ENCODE data around the gene AP3D1. TPM values are rescaled to one million over a fixed set of nuclear protein-coding genes. Genes with fewer than 3 reads are reported as not detected.

The AP3D1 gene
- total RNA-seq, 1 donor from 2014 or later: 115 TPM

DNA sequence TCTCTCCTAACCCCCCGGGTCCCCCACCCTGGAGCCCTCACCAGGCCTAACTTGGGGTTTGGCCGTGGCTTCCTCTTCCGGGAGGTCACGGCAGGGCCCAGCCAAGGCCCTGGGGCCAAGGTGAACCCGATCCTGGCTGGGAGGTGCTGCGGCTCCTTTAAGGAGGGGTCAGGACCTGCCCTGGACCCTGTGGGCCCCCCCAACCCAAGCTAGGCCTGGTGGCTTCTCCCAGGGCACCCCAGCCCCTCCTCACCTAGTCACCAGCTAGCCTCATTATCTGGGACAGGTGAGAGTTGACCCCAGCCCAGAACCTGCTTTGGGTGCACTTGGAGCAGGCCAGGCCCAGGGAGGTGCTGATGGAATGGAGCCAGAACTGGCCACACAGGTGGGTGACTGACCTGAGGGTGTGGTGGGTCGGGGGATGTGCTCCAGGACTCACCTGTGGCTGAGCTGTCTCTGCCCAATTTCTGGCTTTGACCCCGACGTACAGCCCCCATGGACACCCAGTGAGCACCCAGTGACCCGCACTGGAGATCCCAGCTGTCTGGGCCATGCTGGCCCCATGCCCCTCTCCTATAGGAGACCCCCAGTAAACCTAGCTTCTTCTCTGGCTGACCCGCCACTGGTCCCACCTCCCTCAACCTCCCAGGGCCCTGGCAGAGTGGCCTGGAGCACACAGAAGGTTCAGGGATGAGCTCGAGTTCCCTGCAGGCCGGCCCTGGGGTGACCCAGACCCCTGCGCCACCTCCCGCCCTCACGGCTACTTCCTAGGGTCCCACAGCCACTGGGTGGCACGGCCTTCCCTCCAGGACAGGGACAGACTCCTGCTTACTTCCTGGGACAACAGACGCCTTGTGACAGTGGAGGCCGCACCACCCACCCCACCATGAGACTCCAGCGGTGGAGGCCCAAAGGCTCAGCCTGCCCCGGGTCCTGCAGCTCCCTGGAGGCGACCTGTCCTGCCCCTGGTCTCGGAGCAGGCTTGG is 93.6 kb downstream of the AP3D1 start:
- no peak overlapping the region for H3K4me3 Mint-ChIP-seq
- H3K27ac Mint-ChIP-seq: peak overlapping the region; percentile 78
- DNase-seq (ENCODE audit: low spot score in 2 of 2, unreplicated experiment in 2 of 2): no peak
- H3K36me3 Mint-ChIP-seq: no peaks in the 10 kb centered on the region
- no peaks in the 10 kb centered on the region for H3K9me3 Mint-ChIP-seq
- no peak for TF ChIP-seq CTCF (IDR thresholded peaks at IDR 0.05; ENCODE audit: unreplicated experiment)
- peaks cover 44% of the 10 kb centered on the region for H3K4me1 Mint-ChIP-seq
- H3K27me3 Mint-ChIP-seq (ENCODE audit: low read depth): no peaks in the 10 kb centered on the region

GRCh38 chr19:2056837-2057192 is 94.6 kb downstream of the AP3D1 start:
- Mint-ChIP-seq H3K27ac (no peak overlapping the region), H3K4me1 (peaks cover 34% of the 10 kb centered on the region), H3K27me3 (ENCODE audit: low read depth) (no peaks in the 10 kb centered on the region), H3K36me3 (no peaks in the 10 kb centered on the region), H3K9me3 (no peaks in the 10 kb centered on the region), H3K4me3 (no peak overlapping the region)
- DNase-seq (ENCODE audit: low spot score in 2 of 2, unreplicated experiment in 2 of 2): no peak
- TF ChIP-seq CTCF (IDR thresholded peaks at IDR 0.05; ENCODE audit: unreplicated experiment): no peak

DNA sequence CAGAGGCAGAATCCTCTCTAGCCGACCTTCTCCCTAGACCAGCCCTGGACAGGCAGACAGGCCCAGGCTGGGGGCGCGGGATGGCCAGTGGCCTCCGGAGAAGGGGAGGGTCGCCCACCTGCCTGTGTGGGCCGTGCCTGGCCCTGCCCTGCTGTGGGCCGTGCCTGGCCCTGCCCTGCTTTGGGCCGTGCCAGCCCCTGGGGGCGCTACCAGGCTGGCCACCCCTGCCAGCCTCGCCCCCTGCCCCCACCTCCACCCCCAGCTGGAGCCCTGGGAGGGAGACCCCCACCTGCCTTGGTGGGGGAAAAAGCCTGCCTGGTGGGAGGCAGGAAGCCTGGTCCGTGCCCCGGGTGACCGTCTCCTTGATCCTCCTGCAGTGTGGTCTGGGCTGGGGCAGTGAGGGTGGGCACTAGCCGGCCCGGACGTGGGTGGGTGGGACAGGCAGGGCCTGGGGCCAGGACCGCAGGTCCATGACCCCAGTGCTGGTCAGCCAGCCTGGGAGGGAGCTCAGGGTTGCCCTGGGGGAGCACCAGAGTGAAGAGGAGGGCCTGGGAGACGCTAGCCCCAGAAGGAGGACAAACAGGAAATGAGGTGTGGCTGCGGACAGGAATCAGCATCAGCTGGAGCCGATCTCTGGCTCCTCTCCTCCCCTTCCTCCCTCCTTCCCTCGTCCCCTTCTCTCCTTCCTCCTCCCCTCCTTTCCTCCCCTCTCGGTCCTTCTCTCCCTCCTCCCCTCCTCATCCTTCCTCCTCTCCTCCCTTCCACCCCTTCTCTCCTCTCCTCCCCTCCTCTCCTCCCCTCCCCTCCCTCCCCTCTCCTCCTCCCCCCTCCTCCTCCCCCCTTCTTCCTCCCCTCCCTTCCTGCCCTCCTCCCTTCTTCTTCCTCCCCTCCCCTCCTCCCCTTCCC is 95.2 kb downstream of the AP3D1 start:
- Mint-ChIP-seq H3K27me3 (ENCODE audit: low read depth) (no peaks in the 10 kb centered on the region), H3K27ac (peak overlapping the region; percentile 91), H3K36me3 (no peaks in the 10 kb centered on the region), H3K4me3 (no peak overlapping the region), H3K4me1 (peaks cover 32% of the 10 kb centered on the region), H3K9me3 (no peaks in the 10 kb centered on the region)
- no peak for TF ChIP-seq CTCF (IDR thresholded peaks at IDR 0.05; ENCODE audit: unreplicated experiment)
- DNase-seq (ENCODE audit: low spot score in 2 of 2, unreplicated experiment in 2 of 2): no peak

- Mint-ChIP-seq H3K4me3 (no peak overlapping the region), H3K9me3 (no peaks in the 10 kb centered on the region), H3K27me3 (ENCODE audit: low read depth) (no peaks in the 10 kb centered on the region), H3K36me3 (no peaks in the 10 kb centered on the region), H3K4me1 (peaks cover 23% of the 10 kb centered on the region), H3K27ac (peak overlapping the region; percentile 64)
- no peak for DNase-seq (ENCODE audit: low spot score in 2 of 2, unreplicated experiment in 2 of 2)
- TF ChIP-seq CTCF (IDR thresholded peaks at IDR 0.05; ENCODE audit: unreplicated experiment): no peak
Observed at GRCh38 chr19:2054763-2055162, 96.6 kb downstream of the AP3D1 start.

- Mint-ChIP-seq H3K27me3 (ENCODE audit: low read depth) (no peaks in the 10 kb centered on the region), H3K4me1 (peaks cover 25% of the 10 kb centered on the region), H3K36me3 (no peaks in the 10 kb centered on the region), H3K9me3 (no peaks in the 10 kb centered on the region), H3K27ac (no peak overlapping the region), H3K4me3 (no peak overlapping the region)
- no peak for TF ChIP-seq CTCF (IDR thresholded peaks at IDR 0.05; ENCODE audit: unreplicated experiment)
- DNase-seq (ENCODE audit: low spot score in 2 of 2, unreplicated experiment in 2 of 2): no peak
Observed at GRCh38 chr19:2053601-2054389, 97.6 kb downstream of the AP3D1 start.

Data from mesothelial cell of epicardium (in vitro differentiated cells).